GM12878 (cell line): Measurements from ENCODE around the gene CHN2. TPM values are rescaled to one million over a fixed set of nuclear protein-coding genes. Genes with fewer than 3 reads are reported as not detected.

Experiments used
- ATAC-seq: fragments of 200-7000 bp; cut with Tn5 transposase; 3 replicates; pipeline ENCODE4 v1.9.1; 2020; ENCODE audit warnings: mild to moderate bottlenecking, moderate library complexity
- BruUV-seq: library from RNA; stranded (reverse); fragments of 400-500 nt; replicated peaks from 2 replicates; lab custom pipeline; 2021; lab: Mats Ljungman, UMichigan
- CTCF ChIA-PET: fragments of 300-600 bp; sonication (Branson Sonifier 250); formaldehyde crosslinking; extraction: SDS; loops from one replicate; lab custom pipeline; 2021; ENCODE audit warnings: inconsistent platforms; lab: Yijun Ruan, JAX
- POLR2A ChIA-PET: fragments of 350-600 bp; formaldehyde crosslinking; extraction: SDS; loops from one replicate; lab custom pipeline; 2021; ENCODE audit warnings: inconsistent platforms; lab: Charles Lee
- RAD21 ChIA-PET: fragments of 300-600 bp; sonication (Branson Sonifier 250); formaldehyde crosslinking; loops from one replicate; lab custom pipeline; 2023; ENCODE audit warnings: antibody characterized with exemption; ENCODE audit not compliant: unreplicated experiment; lab: Charles Lee
- SMC1A ChIA-PET: fragments of 300-600 bp; sonication (Branson Sonifier 250); formaldehyde crosslinking; loops from one replicate; lab custom pipeline; 2023; ENCODE audit not compliant: unreplicated experiment, uncharacterized antibody; lab: Charles Lee
- DNase-seq: peaks from one replicate; pipeline ENCODE4 v3.0.0-alpha.2; 2011; ENCODE audit warnings: low read depth, low spot score
- FAIRE-seq: peaks from 3 replicates; lab custom pipeline; 2011; peaks lifted over from hg19 to GRCh38; lab: Jason Lieb, UNC
- H2AFZ ChIP-seq: 2 replicates; pipeline ENCODE4 v1.6.0; 2011; ENCODE audit warnings: low read depth, low read length, control low read depth; ENCODE audit not compliant: control insufficient read depth
- H3K27ac ChIP-seq: 2 replicates; pipeline ENCODE4 v1.5.1; 2011; ENCODE audit warnings: control low read depth; ENCODE audit not compliant: control insufficient read depth, insufficient read depth
- H3K27me3 ChIP-seq, 2 experiments: replicated peaks in 1 of 2; 2 replicates each; pipeline versions ENCODE4 v1.6.0 to v1.6.1; 2011; ENCODE audit warnings: low read length in 1 of 2; ENCODE audit not compliant: control insufficient read depth in 2 of 2, insufficient read depth in 2 of 2
- H3K36me3 ChIP-seq, 2 experiments: 2 replicates each; pipeline ENCODE4 v1.5.1; 2011; ENCODE audit warnings: low read length in 1 of 2; ENCODE audit not compliant: control insufficient read depth in 2 of 2, insufficient read depth in 2 of 2
- H3K4me1 ChIP-seq: 2 replicates; pipeline ENCODE4 v1.6.1; 2011; ENCODE audit warnings: mild to moderate bottlenecking, low read length, moderate library complexity, mixed read lengths; ENCODE audit not compliant: control insufficient read depth, insufficient read depth
- H3K4me2 ChIP-seq: 2 replicates; pipeline ENCODE4 v1.6.0; 2011; ENCODE audit warnings: control low read depth; ENCODE audit not compliant: control insufficient read depth, insufficient read depth
- H3K4me3 ChIP-seq: fragments of 200-600 bp; sonication (generic); 2 replicates; pipeline ENCODE4 v1.5.1; 2016
- H3K79me2 ChIP-seq: 2 replicates; pipeline ENCODE4 v1.6.0; 2011; ENCODE audit warnings: low read length; ENCODE audit not compliant: control insufficient read depth, insufficient read depth
- H3K9ac ChIP-seq: 2 replicates; pipeline ENCODE4 v1.8.0; 2011; ENCODE audit warnings: low read length, control low read depth, mixed read lengths; ENCODE audit not compliant: control insufficient read depth, insufficient read depth
- H3K9me3 ChIP-seq: replicated peaks from 3 replicates; pipeline ENCODE4 v1.5.1; 2011; ENCODE audit warnings: mild to moderate bottlenecking, low read length; ENCODE audit not compliant: control insufficient read depth, insufficient read depth
- H4K20me1 ChIP-seq: 2 replicates; pipeline ENCODE4 v1.6.0; 2011; ENCODE audit not compliant: control insufficient read depth, insufficient read depth
- CHD2 ChIP-seq: IDR thresholded peaks from 2 replicates; pipeline ENCODE4 v1.6.1; 2011; ENCODE audit warnings: low read depth, low read length, improper control_type of control experiment, borderline replicate concordance
- FOXK2 ChIP-seq: fragments of 450-650 bp; IDR thresholded peaks from 2 replicates; pipeline ENCODE4 v1.6.1; 2017; ENCODE audit warnings: mild to moderate bottlenecking, moderate library complexity
- MYB ChIP-seq: fragments of 150-350 bp; IDR thresholded peaks from 2 replicates; pipeline ENCODE4 v1.6.1; 2014; ENCODE audit warnings: mild to moderate bottlenecking, low read depth, low read length, borderline replicate concordance
- MYC ChIP-seq: IDR thresholded peaks from 2 replicates; pipeline ENCODE4 v1.6.1; 2011; ENCODE audit warnings: mild to moderate bottlenecking, low read length, moderate library complexity, inconsistent platforms; ENCODE audit not compliant: insufficient read depth, insufficient replicate concordance, insufficient read length, severe bottlenecking
- RELA ChIP-seq: fragments of 450-650 bp; IDR thresholded peaks from 2 replicates; pipeline ENCODE4 v1.8.0; 2014; ENCODE audit warnings: borderline replicate concordance; ENCODE audit not compliant: partially characterized antibody
- RUNX3 ChIP-seq: IDR thresholded peaks from 2 replicates; pipeline ENCODE4 v1.6.1; 2012; ENCODE audit warnings: low read length, inconsistent platforms
- SUZ12 ChIP-seq: fragments of 200-600 bp; sonication (generic); IDR thresholded peaks from one replicate; pipeline ENCODE4 v1.6.1; 2018; ENCODE audit warnings: antibody characterized with exemption, mild to moderate bottlenecking; ENCODE audit not compliant: unreplicated experiment
- TAF1 ChIP-seq: IDR thresholded peaks from 2 replicates; pipeline ENCODE4 v1.6.1; 2011; ENCODE audit warnings: mild to moderate bottlenecking, low read depth, low read length, borderline replicate concordance
- TARDBP ChIP-seq: IDR thresholded peaks from 2 replicates; pipeline ENCODE4 v1.6.1; 2016; ENCODE audit warnings: borderline replicate concordance
- TCF7 ChIP-seq: IDR thresholded peaks from 2 replicates; pipeline ENCODE4 v1.6.1; 2014; ENCODE audit warnings: antibody characterized with exemption, borderline replicate concordance
- ZZZ3 ChIP-seq: IDR thresholded peaks from 2 replicates; pipeline ENCODE4 v1.6.1; 2011; ENCODE audit warnings: low read depth; ENCODE audit not compliant: control insufficient read depth, insufficient read length
- WGBS: methylation state at CpG from one replicate; pipeline ENCODE4 v1.1.6; 2016; ENCODE audit warnings: low lambda C conversion rate; ENCODE audit not compliant: insufficient replicate concordance, insufficient coverage; ENCODE audit errors: missing lambda C conversion rate; 5-methylcytosine and 5-hydroxymethylcytosine counted together
- in situ Hi-C: fragments of 300-500 bp; cut with MboI; formaldehyde crosslinking; loops from 9 replicates; pipeline ENCODE4 v1.14.3; 2018; ENCODE audit warnings: mixed read lengths
- intact Hi-C: fragments of 100-400 bp; cut with micrococcal nuclease; formaldehyde crosslinking; loops from one replicate; pipeline ENCODE4 v1.14.2; 2022; ENCODE audit not compliant: unreplicated experiment
- polyA plus RNA-seq, 11 experiments: library from polyadenylated mRNA; depleted of rRNA in 4 of 11; unstranded in 6 of 11; stranded (reverse) in 5 of 11; fragments of >200 nt; fragmentation: Nextera tagmentation in 4 of 11; fragmentation: Illumina TruSeq in 1 of 11; extraction: Ambion mirVana in 4 of 11; extraction: Trizol in 1 of 11; gene quantifications; 1 replicate in 1 of 11; 2 replicates in 10 of 11; pipeline versions ENCODE4 v1.2.1 to v1.2.3, GENCODE V29; 2011 to 2016; ENCODE audit warnings: inconsistent platforms in 2 of 11, missing spikeins in 2 of 11, low read depth in 1 of 11
- total RNA-seq, 4 experiments: library from RNA; depleted of rRNA in 3 of 4; stranded (reverse); fragments of >200 nt in 3 of 4; fragmentation: Illumina TruSeq in 1 of 4; extraction: Trizol in 1 of 4; gene quantifications; 2 replicates each; pipeline versions ENCODE4 v1.2.1 to v1.2.3, GENCODE V29; 2013 to 2021
- TF ChIP-seq, protein P1 (sequence below): fragments of 450-650 bp; IDR thresholded peaks from 2 replicates; pipeline ENCODE4 v1.6.1; 2018; ENCODE audit warnings: borderline replicate concordance, mild to moderate bottlenecking; ENCODE audit not compliant: partially characterized antibody
- TF ChIP-seq, protein P2 (sequence below): fragments of 450-650 bp; IDR thresholded peaks from 2 replicates; pipeline ENCODE4 v1.6.1; 2017; ENCODE audit warnings: mild to moderate bottlenecking
- TF ChIP-seq, protein P3 (sequence below): IDR thresholded peaks from 2 replicates; pipeline ENCODE4 v1.6.1; 2011; ENCODE audit warnings: borderline replicate concordance, low read depth, mild to moderate bottlenecking, moderate library complexity, mixed read lengths, low read length; ENCODE audit not compliant: insufficient read depth; ENCODE audit errors: extremely low read length
- TF ChIP-seq, protein P4 (sequence below), 3 experiments: IDR thresholded peaks in 2 of 3; conservative IDR thresholded peaks in 1 of 3; 2 replicates each; pipeline ENCODE4 v1.5.1; 2011; ENCODE audit warnings: low read depth in 3 of 3, low read length in 3 of 3, mild to moderate bottlenecking in 3 of 3, control low read depth in 2 of 3, moderate library complexity in 2 of 3, inconsistent platforms in 1 of 3, mixed read lengths in 1 of 3; ENCODE audit not compliant: control insufficient read depth in 2 of 3, insufficient read depth in 1 of 3; ENCODE audit errors: extremely low read depth in 1 of 3

The CHN2 gene
- total and polyA plus RNA-seq, 10 of the 15 experiments (the other 5 are each of a cell fraction or from before 2014, with no cell fraction given) = 0.11 to 3.8 (median 0.37) TPM; not detected in 2

DNA sequence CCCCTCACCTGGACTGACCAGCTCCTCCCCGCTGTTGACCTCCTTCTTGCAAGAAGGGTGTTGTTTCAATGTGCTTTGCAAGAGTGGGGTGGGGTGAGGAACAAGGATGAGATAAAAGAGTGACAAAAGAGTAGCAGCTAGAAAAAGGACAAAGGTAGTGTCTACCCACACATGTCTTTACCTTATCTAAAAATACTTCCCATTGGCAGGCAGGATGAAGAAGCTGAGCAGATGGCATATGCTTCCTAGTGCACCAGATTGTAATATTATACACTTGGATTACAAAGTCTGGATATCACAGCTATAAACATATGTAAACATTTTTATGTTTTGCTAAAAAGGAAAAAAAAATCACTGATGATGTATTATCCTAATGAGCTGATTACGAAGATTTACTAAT is 34.5 kb downstream of the CHN2 start:
- H3K4me1 ChIP-seq = no peaks in the 10 kb centered on the region
- H3K4me3 ChIP-seq = no peak overlapping the region
- in situ Hi-C loops (no loop called here), intact Hi-C loops (no loop called here)
- H3K4me2 ChIP-seq = no peak overlapping the region
- 42% methylated on average over 2 of the region's 2 CpGs for WGBS
- H3K9ac ChIP-seq = no peak overlapping the region
- ChIA-PET CTCF (no interaction called here), SMC1A (no interaction called here), POLR2A (interaction anchor here (0.6 kb wide), 1 partner anchor 93 kb away, joined by 3 read pairs; no protein-coding TSS in a partner anchor), RAD21 (no interaction called here)
- FAIRE-seq = no peak
- no peak overlapping the region for H2AFZ ChIP-seq
- H3K27me3 ChIP-seq = no peaks in the 10 kb centered on the region; a peak in 1 of 4 replicates
- no TSS peak for BruUV-seq
- no peaks in the 10 kb centered on the region for H3K9me3 ChIP-seq
- no peak for ATAC-seq
- no peak overlapping the region for H3K27ac ChIP-seq
- DNase-seq = no peak
- no peaks in the 10 kb centered on the region for H3K36me3 ChIP-seq
- no peaks in the 10 kb centered on the region; the same call in 1 of the 2 replicates for H4K20me1 ChIP-seq
- no peaks in the 10 kb centered on the region for H3K79me2 ChIP-seq
- TF ChIP-seq, protein P1, sequence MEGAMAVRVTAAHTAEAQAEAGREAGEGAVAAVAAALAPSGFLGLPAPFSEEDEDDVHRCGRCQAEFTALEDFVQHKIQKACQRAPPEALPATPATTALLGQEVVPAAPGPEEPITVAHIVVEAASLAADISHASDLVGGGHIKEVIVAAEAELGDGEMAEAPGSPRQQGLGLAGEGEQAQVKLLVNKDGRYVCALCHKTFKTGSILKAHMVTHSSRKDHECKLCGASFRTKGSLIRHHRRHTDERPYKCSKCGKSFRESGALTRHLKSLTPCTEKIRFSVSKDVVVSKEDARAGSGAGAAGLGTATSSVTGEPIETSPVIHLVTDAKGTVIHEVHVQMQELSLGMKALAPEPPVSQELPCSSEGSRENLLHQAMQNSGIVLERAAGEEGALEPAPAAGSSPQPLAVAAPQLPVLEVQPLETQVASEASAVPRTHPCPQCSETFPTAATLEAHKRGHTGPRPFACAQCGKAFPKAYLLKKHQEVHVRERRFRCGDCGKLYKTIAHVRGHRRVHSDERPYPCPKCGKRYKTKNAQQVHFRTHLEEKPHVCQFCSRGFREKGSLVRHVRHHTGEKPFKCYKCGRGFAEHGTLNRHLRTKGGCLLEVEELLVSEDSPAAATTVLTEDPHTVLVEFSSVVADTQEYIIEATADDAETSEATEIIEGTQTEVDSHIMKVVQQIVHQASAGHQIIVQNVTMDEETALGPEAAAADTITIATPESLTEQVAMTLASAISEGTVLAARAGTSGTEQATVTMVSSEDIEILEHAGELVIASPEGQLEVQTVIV = no peak
- TF ChIP-seq, protein P2, sequence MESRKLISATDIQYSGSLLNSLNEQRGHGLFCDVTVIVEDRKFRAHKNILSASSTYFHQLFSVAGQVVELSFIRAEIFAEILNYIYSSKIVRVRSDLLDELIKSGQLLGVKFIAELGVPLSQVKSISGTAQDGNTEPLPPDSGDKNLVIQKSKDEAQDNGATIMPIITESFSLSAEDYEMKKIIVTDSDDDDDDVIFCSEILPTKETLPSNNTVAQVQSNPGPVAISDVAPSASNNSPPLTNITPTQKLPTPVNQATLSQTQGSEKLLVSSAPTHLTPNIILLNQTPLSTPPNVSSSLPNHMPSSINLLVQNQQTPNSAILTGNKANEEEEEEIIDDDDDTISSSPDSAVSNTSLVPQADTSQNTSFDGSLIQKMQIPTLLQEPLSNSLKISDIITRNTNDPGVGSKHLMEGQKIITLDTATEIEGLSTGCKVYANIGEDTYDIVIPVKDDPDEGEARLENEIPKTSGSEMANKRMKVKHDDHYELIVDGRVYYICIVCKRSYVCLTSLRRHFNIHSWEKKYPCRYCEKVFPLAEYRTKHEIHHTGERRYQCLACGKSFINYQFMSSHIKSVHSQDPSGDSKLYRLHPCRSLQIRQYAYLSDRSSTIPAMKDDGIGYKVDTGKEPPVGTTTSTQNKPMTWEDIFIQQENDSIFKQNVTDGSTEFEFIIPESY = no peak
- TF ChIP-seq RELA (no peak), FOXK2 (no peak), MYB (no peak), RUNX3 (no peak), TARDBP (no peak), ZZZ3 (no peak), TCF7 (no peak), SUZ12 (no peak), CHD2 (no peak), MYC (no peak), TAF1 (no peak)
- TF ChIP-seq, protein P3, sequence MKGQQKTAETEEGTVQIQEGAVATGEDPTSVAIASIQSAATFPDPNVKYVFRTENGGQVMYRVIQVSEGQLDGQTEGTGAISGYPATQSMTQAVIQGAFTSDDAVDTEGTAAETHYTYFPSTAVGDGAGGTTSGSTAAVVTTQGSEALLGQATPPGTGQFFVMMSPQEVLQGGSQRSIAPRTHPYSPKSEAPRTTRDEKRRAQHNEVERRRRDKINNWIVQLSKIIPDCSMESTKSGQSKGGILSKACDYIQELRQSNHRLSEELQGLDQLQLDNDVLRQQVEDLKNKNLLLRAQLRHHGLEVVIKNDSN = no peak
- TF ChIP-seq, protein P4, sequence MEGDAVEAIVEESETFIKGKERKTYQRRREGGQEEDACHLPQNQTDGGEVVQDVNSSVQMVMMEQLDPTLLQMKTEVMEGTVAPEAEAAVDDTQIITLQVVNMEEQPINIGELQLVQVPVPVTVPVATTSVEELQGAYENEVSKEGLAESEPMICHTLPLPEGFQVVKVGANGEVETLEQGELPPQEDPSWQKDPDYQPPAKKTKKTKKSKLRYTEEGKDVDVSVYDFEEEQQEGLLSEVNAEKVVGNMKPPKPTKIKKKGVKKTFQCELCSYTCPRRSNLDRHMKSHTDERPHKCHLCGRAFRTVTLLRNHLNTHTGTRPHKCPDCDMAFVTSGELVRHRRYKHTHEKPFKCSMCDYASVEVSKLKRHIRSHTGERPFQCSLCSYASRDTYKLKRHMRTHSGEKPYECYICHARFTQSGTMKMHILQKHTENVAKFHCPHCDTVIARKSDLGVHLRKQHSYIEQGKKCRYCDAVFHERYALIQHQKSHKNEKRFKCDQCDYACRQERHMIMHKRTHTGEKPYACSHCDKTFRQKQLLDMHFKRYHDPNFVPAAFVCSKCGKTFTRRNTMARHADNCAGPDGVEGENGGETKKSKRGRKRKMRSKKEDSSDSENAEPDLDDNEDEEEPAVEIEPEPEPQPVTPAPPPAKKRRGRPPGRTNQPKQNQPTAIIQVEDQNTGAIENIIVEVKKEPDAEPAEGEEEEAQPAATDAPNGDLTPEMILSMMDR (IDR thresholded peaks at IDR 0.05 in 2 of 3, conservative IDR thresholded peaks at IDR 0.05 in 1 of 3; ENCODE audit: control insufficient read depth in 2 of 3, extremely low read depth in 1 of 3, insufficient read depth in 1 of 3, low read depth in 3 of 3, low read length in 3 of 3) = no peak
